Fibroblast of villous mesenchyme (primary cell): Measurements from ENCODE around the gene IL1B. TPM values are rescaled to one million over a fixed set of nuclear protein-coding genes. Genes with fewer than 3 reads are reported as not detected.

Experiments used
- DNase-seq: peaks from one replicate; pipeline ENCODE4 v3.0.0-alpha.2; 2010; ENCODE audit warnings: low read depth
- H3K4me3 ChIP-seq: 2 replicates; pipeline ENCODE4 v1.5.1; 2011; ENCODE audit warnings: low read depth, mild to moderate bottlenecking, low read length
- CTCF ChIP-seq: IDR thresholded peaks from 2 replicates; pipeline ENCODE4 v1.5.1; 2012; ENCODE audit warnings: low read depth, mild to moderate bottlenecking, low read length; ENCODE audit not compliant: insufficient read depth
- total RNA-seq: library from RNA; depleted of rRNA; stranded (reverse); fragments of >200 nt; gene quantifications from 2 replicates; pipeline ENCODE4 v1.2.3, GENCODE V29; 2012

IL1B gene
- total RNA-seq, 1 donor: 2.6 TPM

GRCh38 chr2:112783187-112783714 lies 53.3 kb downstream of the IL1B start:
- no peak for TF ChIP-seq CTCF
- no peak for DNase-seq
- no peak overlapping the region for H3K4me3 ChIP-seq

GRCh38 chr2:112782234-112782799 lies 54.3 kb downstream of the IL1B start:
- no peak for TF ChIP-seq CTCF
- H3K4me3 ChIP-seq: no peak overlapping the region
- no peak for DNase-seq

Other genes with a start within 250 kb of the IL1B start
- 66.0 and 96.3 TPM in 2 replicates for gene SLC20A1, start 190.8 kb downstream of the IL1B start, total RNA-seq
- gene NT5DC4, start 115.8 kb downstream of the IL1B start, total RNA-seq: not detected in 2 replicates
- gene CKAP2L, start 72.2 kb downstream of the IL1B start, total RNA-seq: 6.8 and 10.4 TPM in 2 replicates
- 0.32 and 0.43 TPM in 2 replicates for gene IL1A, start 52.3 kb downstream of the IL1B start, total RNA-seq
- gene IL37, start 74.4 kb upstream of the IL1B start, total RNA-seq: 0.32 TPM in 1 of 2 replicates, not detected in the other
- gene IL36G, start 141.2 kb upstream of the IL1B start, total RNA-seq: not detected in 2 replicates
- not detected in 2 replicates for gene IL36A, start 168.7 kb upstream of the IL1B start, total RNA-seq
- gene IL36B, start 216.1 kb upstream of the IL1B start, total RNA-seq: not detected in 2 replicates
- gene IL36RN, start 222.4 kb upstream of the IL1B start, total RNA-seq: not detected in 2 replicates
- gene IL1F10, start 231.2 kb upstream of the IL1B start, total RNA-seq: not detected in 2 replicates